MCF 10A (cell line): Measurements from ENCODE around the gene SLC4A1AP. TPM values are rescaled to one million over a fixed set of nuclear protein-coding genes. Genes with fewer than 3 reads are reported as not detected.

Experiments
- BruUV-seq: library from RNA; stranded (reverse); fragments of 400-500 nt; replicated peaks from 2 replicates; lab custom pipeline; 2021; lab: Mats Ljungman, UMichigan
- CTCF ChIA-PET: fragments of 300-600 bp; sonication (Branson Sonifier 250); formaldehyde crosslinking; extraction: SDS; loops from one replicate; lab custom pipeline; 2021; ENCODE audit warnings: antibody characterized with exemption, inconsistent platforms; lab: Yijun Ruan, JAX
- POLR2A ChIA-PET: fragments of 300-600, 350-650 bp; sonication (Branson Sonifier 250); formaldehyde crosslinking; extraction: SDS; loops from one replicate; lab custom pipeline; 2020; ENCODE audit warnings: antibody characterized with exemption, inconsistent platforms; lab: Yijun Ruan, JAX
- DNase-seq: peaks from one replicate; pipeline ENCODE4 v3.0.0-alpha.2; 2018; ENCODE audit not compliant: unreplicated experiment
- H3K27ac Mint-ChIP-seq: one replicate; pipeline ENCODE4 v1.8.0; 2022; ENCODE audit warnings: mild to moderate bottlenecking, low read depth, mixed read lengths; ENCODE audit not compliant: unreplicated experiment
- H3K27me3 Mint-ChIP-seq: one replicate; pipeline ENCODE4 v1.8.0; 2022; ENCODE audit warnings: mixed read lengths; ENCODE audit not compliant: insufficient read depth, unreplicated experiment
- H3K36me3 Mint-ChIP-seq: one replicate; pipeline ENCODE4 v1.8.0; 2022; ENCODE audit warnings: mild to moderate bottlenecking, moderate library complexity, mixed read lengths; ENCODE audit not compliant: insufficient read depth, unreplicated experiment
- H3K4me1 Mint-ChIP-seq: one replicate; pipeline ENCODE4 v1.8.0; 2022; ENCODE audit warnings: mixed read lengths; ENCODE audit not compliant: insufficient read depth, unreplicated experiment
- H3K4me3 Mint-ChIP-seq: one replicate; pipeline ENCODE4 v1.8.0; 2022; ENCODE audit warnings: mild to moderate bottlenecking, moderate library complexity, mixed read lengths; ENCODE audit not compliant: unreplicated experiment
- H3K9me3 Mint-ChIP-seq: one replicate; pipeline ENCODE4 v1.8.0; 2022; ENCODE audit warnings: mixed read lengths; ENCODE audit not compliant: unreplicated experiment
- CTCF ChIP-seq: fragments of 200-600 bp; IDR thresholded peaks from one replicate; pipeline ENCODE4 v1.8.0; 2022; ENCODE audit warnings: antibody characterized with exemption, mild to moderate bottlenecking; ENCODE audit not compliant: unreplicated experiment
- intact Hi-C: fragments of 100-400 bp; cut with micrococcal nuclease; formaldehyde crosslinking; loops from 2 replicates; pipeline ENCODE4 v1.14.1; 2022
- total RNA-seq: library from RNA; stranded (reverse); gene quantifications from 2 replicates; pipeline ENCODE4 v1.2.3, GENCODE V29; 2022

Gene SLC4A1AP
- total RNA-seq, 1 experiment from 2014 or later: 24.3 TPM

- Mint-ChIP-seq H3K4me3 (no peak overlapping the region), H3K27me3 (no peaks in the 10 kb centered on the region), H3K4me1 (no peaks in the 10 kb centered on the region), H3K27ac (no peak overlapping the region), H3K9me3 (no peaks in the 10 kb centered on the region), H3K36me3 (peaks cover 80% of the 10 kb centered on the region)
- ChIA-PET CTCF (no interaction called here), POLR2A (interaction anchor here (0.6 to 1.3 kb wide), 2 partner anchors 8 to 9 kb away, joined by 3 to 4 read pairs; partner anchors contain the start of genes CCDC121 and GPN1)
- peak; percentile 8 for DNase-seq
- no TSS peak for BruUV-seq
- intact Hi-C loops: no loop called here
- no peak for TF ChIP-seq CTCF
Measured at GRCh38 chr2:27636766-27637165, 26.9 kb upstream of the SLC4A1AP start.

GRCh38 chr2:27638037-27638637, 25.6 kb upstream of the SLC4A1AP start:
- DNase-seq: no peak
- POLR2A ChIA-PET: interaction anchor here (1.0 kb wide), 1 partner anchor 19 kb away, joined by 3 read pairs; no protein-coding TSS in a partner anchor
- no TSS peak for BruUV-seq
- peaks cover 79% of the 10 kb centered on the region for H3K36me3 Mint-ChIP-seq
- H3K9me3 Mint-ChIP-seq: no peaks in the 10 kb centered on the region
- intact Hi-C loops: no loop called here
- no peak overlapping the region for H3K4me3 Mint-ChIP-seq
- H3K27ac Mint-ChIP-seq: no peak overlapping the region
- TF ChIP-seq CTCF: no peak
- no peaks in the 10 kb centered on the region for H3K27me3 Mint-ChIP-seq
- CTCF ChIA-PET: interaction anchor here (0.6 kb wide), 1 partner anchor 9 kb away, joined by 3 read pairs; the partner anchor contains the start of genes CCDC121 and GPN1
- H3K4me1 Mint-ChIP-seq: no peaks in the 10 kb centered on the region

- BruUV-seq: no TSS peak
- no peaks in the 10 kb centered on the region for H3K27me3 Mint-ChIP-seq
- H3K9me3 Mint-ChIP-seq: no peaks in the 10 kb centered on the region
- no peak overlapping the region for H3K4me3 Mint-ChIP-seq
- no peak for TF ChIP-seq CTCF
- intact Hi-C loops: no loop called here
- CTCF ChIA-PET: no interaction called here
- no peak overlapping the region for H3K27ac Mint-ChIP-seq
- no peak for DNase-seq
- no peaks in the 10 kb centered on the region for H3K4me1 Mint-ChIP-seq
- peaks cover 78% of the 10 kb centered on the region for H3K36me3 Mint-ChIP-seq
- POLR2A ChIA-PET: interaction anchor here (0.6 to 1.0 kb wide), 2 partner anchors 19 to 43 kb away, joined by 3 read pairs; no protein-coding TSS in a partner anchor
Measured at GRCh38 chr2:27638709-27639108, 25.0 kb upstream of the SLC4A1AP start.

GRCh38 chr2:27640722-27641245, 22.9 kb upstream of the SLC4A1AP start:
- no peaks in the 10 kb centered on the region for H3K4me1 Mint-ChIP-seq
- intact Hi-C loops: no loop called here
- H3K9me3 Mint-ChIP-seq: no peaks in the 10 kb centered on the region
- H3K36me3 Mint-ChIP-seq: peaks cover 70% of the 10 kb centered on the region
- no TSS peak for BruUV-seq
- DNase-seq: no peak
- H3K4me3 Mint-ChIP-seq: no peak overlapping the region
- H3K27ac Mint-ChIP-seq: no peak overlapping the region
- TF ChIP-seq CTCF: no peak
- CTCF ChIA-PET: no interaction called here
- POLR2A ChIA-PET: interaction anchor here (1.4 to 1.6 kb wide), 3 partner anchors 8 to 23 kb away, joined by 4 to 6 read pairs (median 5); partner anchors contain the start of genes CCDC121, GPN1, SLC4A1AP and SUPT7L
- no peaks in the 10 kb centered on the region for H3K27me3 Mint-ChIP-seq
